GM19438 (cell line): ENCODE measurements around the gene MAPKAP1.

Experiments
- ATAC-seq: cut with Tn5 transposase; IDR thresholded peaks from one replicate; pipeline ENCODE4 v1.9.1; 2021; ENCODE audit warnings: low read depth; ENCODE audit not compliant: unreplicated experiment

The MAPKAP1 gene

DNA sequence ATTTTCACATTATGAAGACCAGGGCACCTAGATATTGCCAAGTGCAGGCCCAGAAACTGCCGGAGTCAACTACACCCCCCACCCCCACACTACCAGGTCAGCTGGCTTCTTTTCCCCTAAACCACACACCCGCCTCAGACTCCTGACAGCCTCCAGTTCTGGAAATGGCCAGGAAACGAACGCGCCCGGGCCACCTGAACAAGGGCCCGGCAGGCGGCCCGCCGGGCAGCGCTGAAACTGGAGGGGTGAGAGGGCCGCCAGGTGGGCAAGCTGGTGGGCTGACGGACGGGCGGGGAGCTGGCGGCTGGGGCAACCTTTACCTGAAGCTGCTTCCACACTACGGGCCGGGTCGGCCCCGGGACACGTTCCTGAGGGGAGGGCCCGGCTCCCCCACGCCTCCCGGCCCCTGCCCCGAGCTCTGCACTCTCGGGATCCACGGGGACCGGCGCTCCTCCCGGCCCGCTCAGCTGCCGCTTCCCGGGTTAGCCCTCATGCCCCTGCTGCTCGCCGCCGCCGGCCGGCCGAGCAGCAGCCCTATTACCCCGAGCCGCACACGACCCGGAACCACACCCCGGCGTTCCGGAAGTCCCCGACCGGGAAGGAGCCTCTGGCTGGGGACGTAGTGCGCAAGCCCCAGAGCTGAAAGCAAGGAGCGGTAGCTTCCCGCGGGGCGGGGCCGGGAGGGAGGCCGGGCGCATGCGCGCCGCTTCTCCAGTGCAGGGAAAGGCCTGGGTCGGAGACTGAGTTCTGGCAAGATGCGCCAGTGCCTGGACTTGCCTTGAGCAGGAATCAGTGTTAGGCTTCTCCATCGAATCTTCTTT, at the start of gene MAPKAP1:
Gene MAPKAP1 (minus strand): TSS at position 558 of the 821 bp plus-strand sequence. CDS start 34,634 bp downstream, outside the sequence.
- ATAC-seq, result peak; percentile 93

DNA sequence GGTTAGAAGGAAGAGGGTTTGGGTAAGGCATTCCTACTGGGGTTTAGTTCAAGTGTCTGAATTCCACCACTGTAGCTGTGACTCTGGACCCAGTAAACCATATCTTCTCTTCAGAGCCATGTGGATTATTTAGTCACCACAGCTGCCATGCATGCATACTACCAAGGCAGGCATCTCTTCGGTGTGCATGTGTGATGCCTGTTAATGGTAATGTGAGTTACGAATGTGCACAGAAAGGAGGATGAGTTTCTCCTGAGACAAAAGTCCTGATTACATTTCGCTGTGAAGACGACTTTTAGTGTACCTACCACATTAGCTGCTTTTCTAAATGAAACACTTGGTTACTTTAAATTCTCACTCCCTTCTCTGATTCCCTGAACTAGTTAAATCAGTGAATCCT, 49.5 kb upstream of the MAPKAP1 start:
- ATAC-seq, result no peak

DNA sequence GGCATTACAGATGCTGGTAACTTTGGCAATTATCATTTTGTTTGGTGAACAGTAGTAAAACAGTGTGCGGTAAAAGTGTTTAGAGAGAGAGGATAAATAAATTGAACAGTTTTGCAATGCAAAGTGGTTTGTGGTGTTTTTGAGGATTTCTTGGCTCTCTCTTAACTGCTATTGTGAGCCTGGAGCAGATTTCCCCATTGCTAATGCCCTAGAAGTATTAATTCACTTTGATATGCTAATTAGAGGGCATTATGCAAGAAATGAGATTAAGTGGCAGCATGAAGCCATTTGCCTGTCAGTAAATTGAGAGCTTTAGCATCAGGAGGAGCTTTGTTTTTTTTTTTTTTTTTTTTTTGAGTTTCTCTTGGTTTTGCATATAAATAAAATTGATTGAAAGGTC, 48.3 kb upstream of the MAPKAP1 start:
- ATAC-seq, result no peak

DNA sequence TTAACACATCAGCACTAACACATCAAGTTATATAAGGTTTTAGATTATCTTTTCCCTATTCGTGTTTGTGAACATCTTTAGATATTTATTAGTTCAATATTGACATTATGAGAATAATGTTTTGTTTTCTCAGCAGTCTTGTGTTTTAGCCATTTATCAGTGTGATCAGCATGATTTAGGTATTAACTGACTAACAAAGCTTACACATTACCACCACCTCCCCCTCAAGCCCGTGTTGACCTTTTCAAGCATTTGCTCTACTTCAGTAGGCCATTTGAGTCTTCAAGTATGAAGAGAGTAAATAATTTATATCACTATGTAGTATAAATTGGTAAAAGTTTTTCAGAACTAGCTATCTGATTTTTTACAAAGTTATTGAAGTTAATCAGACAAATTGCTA, 47.1 kb upstream of the MAPKAP1 start:
- ATAC-seq, result no peak

DNA sequence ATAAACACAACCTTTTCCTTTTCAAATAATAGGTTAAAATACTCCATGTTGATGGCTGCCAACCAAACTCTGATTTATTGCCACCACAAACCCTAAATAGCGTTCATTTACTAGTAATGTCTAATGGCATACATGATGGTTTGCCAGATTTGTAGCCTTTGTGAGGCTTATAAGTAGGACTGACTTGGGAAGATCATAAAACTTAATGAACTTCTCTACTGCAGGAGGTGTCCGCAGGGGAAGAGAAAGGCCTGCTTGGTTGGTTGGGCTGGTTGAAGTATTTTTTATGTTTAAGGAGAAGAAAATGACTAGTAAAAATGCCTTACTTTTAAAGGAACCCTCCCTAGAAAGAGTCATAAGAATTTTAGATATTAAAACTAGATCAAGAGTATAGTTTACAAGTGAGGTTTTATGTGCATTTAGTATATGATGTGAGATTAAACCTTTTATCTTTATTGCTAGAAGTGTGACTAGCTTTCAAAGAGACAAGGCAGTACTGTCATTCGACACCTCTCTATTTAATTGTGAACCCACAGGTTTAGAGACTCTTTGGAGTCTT, 45.1 kb upstream of the MAPKAP1 start:
- no peak for ATAC-seq

DNA sequence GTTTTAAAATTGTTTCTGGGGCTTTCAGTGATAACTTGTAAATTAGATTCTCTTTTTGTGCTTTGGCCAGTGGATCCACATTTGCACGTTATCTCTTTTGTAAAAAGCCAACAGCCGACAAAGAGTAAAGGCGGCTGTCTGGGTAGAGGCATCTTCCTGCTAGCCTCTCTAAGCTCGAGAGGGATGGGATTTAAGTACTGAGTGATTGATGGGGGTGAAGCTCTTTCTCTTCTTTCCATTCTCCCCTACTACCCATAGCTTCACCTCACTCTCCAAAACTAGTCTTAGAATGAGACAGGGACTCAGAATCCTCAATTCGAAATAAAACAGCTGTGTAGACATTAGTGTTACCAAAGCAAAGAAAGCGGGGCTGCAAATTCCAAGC, 43.6 kb upstream of the MAPKAP1 start:
- no peak for ATAC-seq

DNA sequence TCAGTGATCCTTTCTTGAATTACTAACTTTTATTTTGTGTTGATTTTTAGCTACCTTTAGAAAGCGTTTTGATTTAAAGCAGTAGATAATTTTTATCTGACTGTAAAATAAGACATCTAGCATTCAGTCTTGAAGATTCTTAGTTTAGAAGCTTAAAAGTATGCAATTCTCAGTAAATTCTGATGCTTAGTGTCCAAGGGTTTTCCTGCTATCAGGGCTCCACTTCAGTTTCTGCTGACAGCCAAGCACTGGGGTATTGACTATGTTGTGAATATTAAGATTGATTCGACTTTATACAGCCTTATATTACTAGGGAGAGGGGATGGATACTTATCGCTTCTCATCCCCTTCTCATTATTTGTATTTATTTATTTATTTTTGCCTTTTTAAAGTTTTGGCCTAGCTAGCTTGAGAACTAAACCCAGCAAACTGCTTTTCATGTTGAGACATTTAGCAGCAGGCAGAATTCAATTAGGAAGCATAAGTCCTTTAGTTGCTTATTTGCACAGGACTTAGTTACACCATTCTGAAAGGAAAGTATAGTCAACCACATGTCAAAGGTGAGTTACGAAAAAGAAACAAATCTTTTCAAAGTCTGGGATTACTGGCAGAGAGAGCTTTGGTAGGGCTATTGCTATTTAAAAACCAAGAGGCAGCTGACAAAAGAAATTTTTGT, 43.1 kb upstream of the MAPKAP1 start:
- ATAC-seq, result no peak

DNA sequence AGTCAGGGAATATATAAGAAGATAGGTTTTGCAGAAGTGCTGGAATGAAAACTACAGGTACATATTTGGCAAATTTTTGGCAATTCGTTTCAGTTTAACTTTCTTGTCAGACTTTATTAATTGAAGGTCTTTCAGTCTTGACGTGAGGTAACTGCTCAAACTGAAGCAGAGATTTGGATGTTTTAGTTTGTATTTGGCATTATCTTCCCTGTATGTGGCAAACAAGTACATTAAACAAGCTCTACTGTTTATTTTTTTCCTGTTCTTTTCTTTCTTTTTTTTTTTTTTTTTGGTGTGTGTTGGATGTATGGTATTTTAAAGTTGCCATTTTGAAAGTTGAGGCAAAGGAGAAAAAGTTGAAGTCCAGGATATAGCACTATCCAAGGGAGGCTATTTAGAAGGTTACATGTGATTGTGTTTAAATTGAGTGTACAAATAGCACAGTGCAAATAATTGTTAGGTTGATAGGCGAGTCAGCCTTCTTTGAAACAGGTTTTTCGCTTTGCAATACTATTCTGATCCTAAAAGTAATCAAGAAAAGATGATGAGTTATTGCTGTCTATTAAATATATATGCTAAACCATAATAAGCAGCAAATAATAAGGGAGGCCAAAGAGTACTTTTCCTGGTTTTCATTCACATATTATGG, 42.4 kb upstream of the MAPKAP1 start:
- no peak for ATAC-seq

DNA sequence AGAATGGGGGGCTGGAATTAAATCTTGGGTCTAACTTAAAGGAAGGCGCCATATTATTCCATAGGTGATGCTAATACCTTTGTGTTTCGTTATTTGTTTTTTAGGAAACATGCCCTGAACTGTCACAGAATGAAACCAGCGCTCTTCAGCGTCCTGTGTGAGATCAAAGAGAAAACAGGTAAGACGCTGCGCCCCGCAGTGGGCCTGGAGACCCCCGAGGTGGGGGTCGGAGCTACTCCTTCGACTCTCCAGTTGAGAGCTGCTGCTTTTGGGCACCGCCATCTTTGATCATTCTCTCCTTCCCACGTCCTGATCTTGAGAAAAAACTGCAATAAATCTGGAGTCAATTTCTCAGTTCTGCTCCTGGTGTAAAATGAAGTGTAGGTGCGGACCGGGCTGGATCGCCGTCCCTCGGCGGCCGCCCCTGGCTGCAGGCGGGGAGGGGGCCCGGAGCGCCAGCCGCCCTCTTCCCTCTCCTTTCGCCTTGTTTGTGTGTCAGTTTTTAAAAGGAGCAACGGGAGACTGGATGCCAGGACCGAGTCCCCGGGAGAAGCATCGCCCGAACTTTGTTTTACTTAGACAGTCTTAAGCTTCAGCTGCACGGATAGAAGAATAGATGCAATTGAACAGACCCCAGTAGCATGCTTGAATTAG, 41.6 kb upstream of the MAPKAP1 start:
- no peak for ATAC-seq

DNA sequence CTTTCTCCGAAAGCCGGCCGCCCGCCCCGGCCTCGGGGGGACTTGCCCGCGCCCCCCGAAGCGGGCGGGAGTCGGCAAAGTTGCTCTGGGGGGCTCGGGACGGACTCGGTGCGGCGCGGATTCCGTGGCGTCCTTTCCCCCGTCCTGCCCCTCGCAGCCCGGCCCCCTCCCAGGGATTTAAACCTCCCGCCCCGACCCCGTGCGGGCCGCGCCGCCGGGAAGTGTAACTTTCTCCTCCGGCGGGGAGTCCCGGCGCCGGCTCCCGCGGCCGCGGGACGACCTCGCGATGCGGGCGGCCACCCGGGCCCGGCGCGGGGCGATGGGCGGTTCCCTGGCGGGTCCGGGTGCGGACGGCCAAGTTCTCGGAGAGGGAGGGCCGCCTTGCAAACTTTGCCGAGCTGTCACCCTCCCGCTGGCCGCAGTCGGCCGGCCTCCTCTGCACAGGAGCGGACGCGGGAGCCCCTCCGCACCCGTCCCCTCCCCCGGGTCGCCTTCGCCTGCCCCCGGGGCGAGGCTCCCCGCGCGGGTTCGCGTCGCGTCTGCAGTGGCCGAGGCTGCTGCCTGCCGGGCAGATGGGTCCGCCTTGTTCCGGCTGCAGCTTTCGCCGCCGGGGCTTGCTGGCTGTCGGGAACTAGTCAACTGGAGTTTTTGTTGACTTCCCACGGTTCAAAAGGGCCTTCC, 40.9 kb upstream of the MAPKAP1 start:
- no peak for ATAC-seq

DNA sequence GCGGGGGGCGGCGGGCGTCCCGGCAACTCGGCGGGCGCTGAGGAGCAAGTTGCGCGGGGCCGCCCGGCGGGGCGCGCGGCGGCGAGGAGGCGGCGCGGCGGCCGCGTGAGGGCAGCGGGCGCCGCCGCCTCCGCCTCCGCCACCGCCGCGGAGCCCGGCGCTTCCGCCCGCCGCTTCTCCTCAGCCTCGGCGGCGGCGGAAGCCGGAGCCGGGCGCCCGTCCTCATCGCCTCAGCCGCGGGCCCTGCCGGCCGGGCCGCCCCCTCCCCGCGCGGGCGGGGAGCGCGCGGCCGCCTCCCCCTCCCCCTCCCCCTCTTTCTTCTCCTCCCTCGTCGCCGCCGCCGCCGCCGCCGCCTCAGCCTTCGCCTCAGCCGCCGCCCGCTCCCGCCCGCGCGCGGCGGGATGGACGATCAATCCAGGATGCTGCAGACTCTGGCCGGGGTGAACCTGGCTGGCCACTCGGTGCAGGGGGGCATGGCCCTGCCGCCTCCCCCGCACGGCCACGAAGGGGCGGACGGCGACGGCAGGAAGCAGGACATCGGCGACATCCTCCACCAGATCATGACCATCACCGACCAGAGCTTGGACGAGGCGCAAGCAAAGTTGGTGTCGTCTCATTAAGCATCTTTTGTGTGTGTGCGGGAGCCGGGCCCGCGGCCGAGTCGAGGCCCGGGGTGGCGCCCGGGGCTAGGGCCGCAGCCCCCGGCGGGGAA, 40.2 kb upstream of the MAPKAP1 start, which contains the start of gene PBX3:
Gene PBX3 (plus strand): TSS at position 321 of the 712 bp plus-strand sequence.
- ATAC-seq, result no peak

DNA sequence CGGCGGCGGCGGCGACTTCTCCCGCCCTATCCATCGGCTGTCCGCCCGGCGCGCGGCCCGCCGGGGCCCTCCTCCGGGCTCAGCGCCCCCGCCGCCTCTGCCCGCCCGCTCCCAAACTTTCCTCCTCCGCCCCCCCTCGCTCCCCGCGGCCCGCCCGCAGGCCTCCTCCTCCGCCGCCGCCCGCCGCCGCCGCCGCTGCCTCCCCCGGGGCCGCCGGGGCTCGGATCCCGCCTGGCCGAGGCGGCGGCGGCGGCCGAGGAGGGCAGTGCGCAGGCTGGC, 39.7 kb upstream of the MAPKAP1 start:
- ATAC-seq, result no peak

DNA sequence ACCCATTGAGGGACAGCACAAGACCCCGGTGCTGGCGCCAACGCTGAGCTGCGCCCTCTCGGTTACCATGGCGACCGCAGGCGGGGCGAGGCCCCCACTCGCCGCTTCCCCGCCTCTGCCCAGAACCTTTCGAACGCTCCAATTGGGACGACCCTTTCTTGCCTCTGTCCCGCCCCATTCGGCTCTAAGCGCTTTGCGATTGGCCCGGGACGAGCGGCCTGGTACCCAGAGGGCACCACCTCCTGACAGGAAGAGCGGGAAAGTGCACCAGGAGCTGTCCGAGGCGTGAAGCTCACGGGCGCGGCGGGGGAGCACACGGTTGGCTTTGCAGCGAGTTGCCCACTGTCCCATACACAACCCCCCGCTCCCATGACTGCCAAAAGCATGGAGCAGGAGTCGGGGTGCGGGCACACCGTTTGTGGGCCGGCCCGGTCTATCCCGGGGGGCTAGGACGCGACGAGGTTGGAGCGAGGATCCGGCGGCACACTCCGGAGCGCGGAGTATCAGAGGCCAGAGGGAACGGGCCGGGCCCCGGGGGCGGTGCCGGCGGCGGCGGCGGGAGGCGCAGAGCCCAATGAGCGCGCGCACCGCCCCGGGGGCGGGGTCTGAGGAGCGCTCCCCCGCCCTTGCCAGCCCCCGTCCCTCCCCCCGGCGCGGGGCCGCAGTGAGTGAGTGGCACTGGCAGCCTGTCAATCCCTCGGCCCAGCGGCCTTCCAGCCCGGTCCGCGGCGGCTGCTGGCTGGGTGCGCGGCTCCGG, 39.2 kb upstream of the MAPKAP1 start:
- peak; percentile 65 for ATAC-seq

DNA sequence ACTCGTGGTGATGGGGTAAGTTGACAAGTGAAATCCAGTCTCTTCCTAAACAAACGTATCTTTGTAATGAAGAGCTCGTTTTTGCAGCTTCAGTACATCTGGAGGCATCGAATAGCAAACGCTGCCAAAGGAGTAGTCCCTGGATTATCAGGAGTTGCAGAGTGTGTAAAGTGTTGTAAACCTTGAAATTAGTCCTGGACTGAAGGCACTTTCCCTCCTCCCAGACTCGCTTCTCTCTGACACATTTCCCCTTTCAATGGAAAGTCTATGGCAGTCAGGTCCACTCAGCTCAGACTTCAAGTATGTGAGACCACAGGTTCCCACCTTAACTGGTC, 38.6 kb upstream of the MAPKAP1 start:
- no peak for ATAC-seq

DNA sequence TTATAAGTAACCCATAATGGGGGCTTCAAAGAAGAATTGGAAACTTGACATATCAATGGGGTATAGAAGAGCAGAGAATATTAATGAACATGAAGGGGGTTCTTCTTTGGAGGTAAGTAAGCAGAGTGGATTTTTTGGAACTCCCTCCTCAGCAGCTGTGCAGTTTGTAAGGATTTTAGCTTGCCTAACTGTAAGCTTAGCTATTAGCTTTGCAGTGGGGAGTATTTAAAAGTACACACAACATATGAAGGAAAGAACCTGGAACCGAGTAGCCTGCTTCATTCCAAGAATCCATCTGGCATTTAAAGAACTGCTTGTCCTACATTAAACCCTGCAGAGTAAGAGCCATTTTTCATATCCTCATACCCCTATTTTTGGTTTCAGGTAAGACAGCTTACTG, 38.0 kb upstream of the MAPKAP1 start:
- no peak for ATAC-seq

DNA sequence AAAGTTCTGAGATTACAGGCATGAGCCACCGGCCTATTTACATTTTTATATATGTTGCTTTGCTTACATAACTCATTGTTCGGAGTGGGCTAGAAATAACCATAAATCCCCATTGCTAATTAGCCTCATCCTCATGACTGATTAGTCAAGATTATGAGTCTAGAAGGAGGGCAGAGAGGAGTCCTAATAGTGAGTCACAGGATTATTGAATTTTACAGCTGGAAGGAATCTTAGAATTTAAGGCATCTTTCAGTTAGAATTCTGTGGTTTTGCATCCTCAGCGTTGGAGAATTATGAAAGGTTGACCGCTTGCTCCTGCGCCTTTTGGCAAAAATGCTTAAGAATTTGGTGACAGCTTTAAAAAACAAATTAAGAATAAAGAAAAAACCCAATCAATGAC, 37.6 kb upstream of the MAPKAP1 start:
- no peak for ATAC-seq

DNA sequence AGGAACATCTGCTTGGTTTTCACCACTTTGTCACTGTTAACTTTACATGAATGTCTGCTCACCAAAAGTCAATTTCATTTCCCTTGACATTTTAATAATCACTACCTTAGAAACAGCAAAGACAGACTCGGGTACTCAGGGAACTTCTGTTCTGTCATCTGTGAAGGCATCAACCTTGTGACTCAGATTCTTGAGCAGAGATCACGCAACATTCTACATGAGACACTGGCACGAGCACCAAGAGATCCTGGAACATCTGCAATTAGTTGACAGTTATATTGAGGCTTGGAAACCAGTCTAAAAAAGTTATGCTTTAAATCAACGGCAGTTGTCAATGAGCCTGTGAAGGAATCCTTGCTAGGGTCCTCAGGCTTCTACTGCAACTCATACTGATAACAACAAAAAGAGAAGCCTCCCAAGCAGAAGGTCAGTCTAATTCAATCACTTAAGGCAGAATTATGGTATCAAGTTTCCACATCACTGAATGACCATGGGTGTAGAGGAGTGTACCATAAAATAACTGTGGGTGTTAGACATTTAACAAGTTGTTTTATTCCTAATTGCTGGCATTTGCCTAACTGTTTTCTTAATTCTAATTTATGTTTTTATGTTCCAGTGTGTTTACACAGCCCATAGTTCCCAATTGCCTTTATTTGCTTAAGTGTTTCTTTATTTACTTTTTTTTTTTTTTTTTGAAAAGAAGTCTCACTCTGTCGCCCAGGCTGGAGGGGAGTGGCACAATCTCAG, 36.8 kb upstream of the MAPKAP1 start:
- ATAC-seq, result no peak

DNA sequence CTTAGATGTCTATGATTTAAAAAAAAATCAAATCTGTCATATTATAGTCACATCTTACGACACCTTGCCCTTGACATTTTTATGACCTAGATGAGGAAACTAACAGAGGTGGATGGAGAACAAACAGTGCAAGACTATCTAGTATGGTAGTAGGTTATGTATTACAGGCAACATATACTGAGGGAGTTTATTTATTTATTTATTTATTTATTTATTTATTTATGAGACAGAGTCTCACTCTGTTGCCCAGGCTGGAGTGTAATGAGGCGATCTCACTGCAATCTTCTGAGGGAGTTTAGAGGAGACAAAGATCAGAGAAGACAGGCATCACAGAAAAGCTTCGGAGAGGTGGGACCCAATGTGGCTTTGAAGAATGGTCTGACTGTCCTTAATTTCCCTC, 35.6 kb upstream of the MAPKAP1 start:
- no peak for ATAC-seq

DNA sequence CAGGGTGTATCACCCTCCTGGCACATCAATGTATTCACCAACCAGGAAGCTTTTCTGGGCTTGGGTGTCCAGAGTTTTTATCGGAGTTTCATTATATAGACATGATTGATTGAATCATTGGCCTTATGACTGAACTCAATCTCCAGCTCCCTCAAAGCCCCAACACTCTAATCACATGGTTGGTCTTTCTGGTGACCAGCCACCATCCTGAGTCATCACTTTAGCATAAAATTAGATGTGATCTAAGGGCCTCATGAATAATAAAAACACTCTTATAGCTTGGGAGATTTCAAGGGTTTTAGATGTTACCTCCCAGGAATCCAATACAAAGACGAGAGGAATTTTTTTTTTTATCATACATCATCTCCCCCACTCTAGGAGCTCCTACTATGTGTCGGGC, 32.4 kb upstream of the MAPKAP1 start:
- no peak for ATAC-seq
